ENCODE measurements around the gene BFSP1. TPM values are rescaled to one million over a fixed set of nuclear protein-coding genes. Genes with fewer than 3 reads are reported as not detected.

Gene BFSP1
- total RNA-seq, 4 donors from 2014 or later = 0.75 to 1.00 (median 0.82) TPM; not detected in 1

DNA sequence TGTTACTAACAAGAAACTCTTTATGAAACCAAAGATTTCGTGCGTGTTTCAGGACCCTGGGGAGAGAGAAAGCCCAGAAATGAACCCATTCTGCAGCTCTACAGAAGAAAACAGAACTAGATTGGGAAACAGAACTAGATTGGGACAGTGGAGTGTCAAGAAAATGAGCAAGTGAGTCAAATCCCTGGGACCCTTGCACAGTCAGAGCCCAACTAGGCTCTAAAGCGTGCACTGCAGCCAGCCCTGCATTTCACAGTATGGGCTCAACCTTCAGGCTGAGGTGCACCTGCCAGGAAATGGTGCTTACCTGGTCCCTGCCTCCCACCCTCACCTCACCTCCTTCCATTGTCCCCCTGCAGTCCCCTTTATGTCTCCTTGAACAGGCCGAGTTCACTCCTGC is 39.7 kb downstream of the BFSP1 start:
- Histone ChIP-seq H3K36me3 (no peaks in the 10 kb centered on the region), H3K27me3 (peaks cover 5% of the 10 kb centered on the region), H3K4me1 (no peaks in the 10 kb centered on the region), H3K27ac (no peak overlapping the region), H3K9me3 (no peaks in the 10 kb centered on the region), H3K4me3 (no peak overlapping the region)
- in situ Hi-C loops (cut with MboI; ENCODE audit: low pct_ligation_motif_present in 1 of 4, low pct_unique_long_range_greater_than_20kb in 1 of 4, low sequenced_read_pairs in 3 of 4) = no loop called here
- DNase-seq = no peak
- intact Hi-C loops (cut with DNase I; ENCODE audit: low total_unique reads) = no loop called here
- no peak for TF ChIP-seq EP300 (IDR thresholded peaks at IDR 0.05; ENCODE audit: low read depth)
- TF ChIP-seq, protein P1, sequence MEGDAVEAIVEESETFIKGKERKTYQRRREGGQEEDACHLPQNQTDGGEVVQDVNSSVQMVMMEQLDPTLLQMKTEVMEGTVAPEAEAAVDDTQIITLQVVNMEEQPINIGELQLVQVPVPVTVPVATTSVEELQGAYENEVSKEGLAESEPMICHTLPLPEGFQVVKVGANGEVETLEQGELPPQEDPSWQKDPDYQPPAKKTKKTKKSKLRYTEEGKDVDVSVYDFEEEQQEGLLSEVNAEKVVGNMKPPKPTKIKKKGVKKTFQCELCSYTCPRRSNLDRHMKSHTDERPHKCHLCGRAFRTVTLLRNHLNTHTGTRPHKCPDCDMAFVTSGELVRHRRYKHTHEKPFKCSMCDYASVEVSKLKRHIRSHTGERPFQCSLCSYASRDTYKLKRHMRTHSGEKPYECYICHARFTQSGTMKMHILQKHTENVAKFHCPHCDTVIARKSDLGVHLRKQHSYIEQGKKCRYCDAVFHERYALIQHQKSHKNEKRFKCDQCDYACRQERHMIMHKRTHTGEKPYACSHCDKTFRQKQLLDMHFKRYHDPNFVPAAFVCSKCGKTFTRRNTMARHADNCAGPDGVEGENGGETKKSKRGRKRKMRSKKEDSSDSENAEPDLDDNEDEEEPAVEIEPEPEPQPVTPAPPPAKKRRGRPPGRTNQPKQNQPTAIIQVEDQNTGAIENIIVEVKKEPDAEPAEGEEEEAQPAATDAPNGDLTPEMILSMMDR (IDR thresholded peaks at IDR 0.05) = no peak
- no peak for TF ChIP-seq POLR2A (IDR thresholded peaks at IDR 0.05)
- TF ChIP-seq POLR2AphosphoS5 (IDR thresholded peaks at IDR 0.05) = no peak
- WGBS, 2 donors (ENCODE audit: low coverage in 1 of 2) = 89 to 100% methylated on average over 1 to 4 of the region's 4 CpGs

DNA sequence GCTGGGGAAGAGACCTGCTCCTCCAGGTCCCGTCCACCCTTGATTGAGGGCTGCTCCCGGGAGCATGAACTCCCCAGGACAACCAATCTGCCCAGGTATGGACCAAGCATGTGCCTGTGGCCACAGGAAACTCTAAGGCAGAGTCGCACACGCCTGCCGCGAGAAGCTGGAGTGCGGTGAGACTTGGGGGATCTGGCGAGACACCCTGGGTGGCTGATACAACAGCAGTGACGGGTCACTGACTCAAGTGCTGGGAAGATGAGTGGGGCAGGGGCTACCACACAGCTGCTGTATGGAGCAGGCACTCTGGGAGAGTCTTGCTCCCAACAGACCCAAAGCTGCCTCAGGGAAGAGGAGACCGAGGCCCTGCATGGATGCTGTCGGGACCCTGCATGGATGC is 40.1 kb downstream of the BFSP1 start:
- TF ChIP-seq, protein P1 (IDR thresholded peaks at IDR 0.05) = no peak
- TF ChIP-seq POLR2AphosphoS5 (IDR thresholded peaks at IDR 0.05) = no peak
- no peak for TF ChIP-seq POLR2A (IDR thresholded peaks at IDR 0.05)
- no peak for TF ChIP-seq EP300 (IDR thresholded peaks at IDR 0.05; ENCODE audit: low read depth)
- intact Hi-C loops (cut with DNase I; ENCODE audit: low total_unique reads) (no loop called here), in situ Hi-C loops (cut with MboI; ENCODE audit: low pct_ligation_motif_present in 1 of 4, low pct_unique_long_range_greater_than_20kb in 1 of 4, low sequenced_read_pairs in 3 of 4) (no loop called here)
- DNase-seq = no peak
- H3K27me3 ChIP-seq = peaks cover 5% of the 10 kb centered on the region
- no peak overlapping the region for H3K27ac ChIP-seq
- no peaks in the 10 kb centered on the region for H3K9me3 ChIP-seq
- no peak overlapping the region for H3K4me3 ChIP-seq
- WGBS, 2 donors (ENCODE audit: low coverage in 1 of 2) = 88% methylated on average over 11 of the region's 11 CpGs; no CpG with 5 or more reads in 1 of the 2 donors
- H3K36me3 ChIP-seq = no peaks in the 10 kb centered on the region
- H3K4me1 ChIP-seq = no peaks in the 10 kb centered on the region

DNA sequence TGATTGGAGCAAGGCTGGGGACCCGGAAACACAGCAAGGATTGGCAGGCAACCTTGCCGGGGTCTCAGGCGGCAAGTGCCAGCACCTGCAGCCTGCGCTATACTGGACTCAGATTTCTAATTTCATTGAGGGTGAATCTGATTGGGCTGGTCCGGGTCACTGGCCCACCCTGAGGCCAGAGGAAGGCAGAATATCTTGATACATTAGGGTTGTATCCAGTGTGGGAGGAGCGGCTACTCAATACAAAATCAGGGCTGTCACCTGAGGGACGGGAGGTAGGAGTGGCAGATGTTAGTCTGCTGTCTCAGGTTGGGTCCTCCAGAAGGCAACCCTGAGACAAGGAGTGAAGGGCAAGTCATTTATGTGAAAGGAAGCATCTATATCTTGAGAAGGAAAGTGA is 40.7 kb downstream of the BFSP1 start:
- no peak overlapping the region for H3K4me3 ChIP-seq
- TF ChIP-seq POLR2AphosphoS5 (IDR thresholded peaks at IDR 0.05) (no peak), EP300 (IDR thresholded peaks at IDR 0.05; ENCODE audit: low read depth) (no peak), POLR2A (IDR thresholded peaks at IDR 0.05) (no peak)
- TF ChIP-seq, protein P1 (IDR thresholded peaks at IDR 0.05) = no peak
- no peaks in the 10 kb centered on the region for H3K4me1 ChIP-seq
- H3K27me3 ChIP-seq = peaks cover 5% of the 10 kb centered on the region
- intact Hi-C loops (cut with DNase I; ENCODE audit: low total_unique reads) = no loop called here
- H3K36me3 ChIP-seq = no peaks in the 10 kb centered on the region
- in situ Hi-C loops (cut with MboI; ENCODE audit: low pct_ligation_motif_present in 1 of 4, low pct_unique_long_range_greater_than_20kb in 1 of 4, low sequenced_read_pairs in 3 of 4) = no loop called here
- no peak for DNase-seq
- no peaks in the 10 kb centered on the region for H3K9me3 ChIP-seq
- H3K27ac ChIP-seq = no peak overlapping the region
- 81 to 84% methylated on average over 2 to 7 of the region's 7 CpGs for WGBS, 2 donors (ENCODE audit: low coverage in 1 of 2)

DNA sequence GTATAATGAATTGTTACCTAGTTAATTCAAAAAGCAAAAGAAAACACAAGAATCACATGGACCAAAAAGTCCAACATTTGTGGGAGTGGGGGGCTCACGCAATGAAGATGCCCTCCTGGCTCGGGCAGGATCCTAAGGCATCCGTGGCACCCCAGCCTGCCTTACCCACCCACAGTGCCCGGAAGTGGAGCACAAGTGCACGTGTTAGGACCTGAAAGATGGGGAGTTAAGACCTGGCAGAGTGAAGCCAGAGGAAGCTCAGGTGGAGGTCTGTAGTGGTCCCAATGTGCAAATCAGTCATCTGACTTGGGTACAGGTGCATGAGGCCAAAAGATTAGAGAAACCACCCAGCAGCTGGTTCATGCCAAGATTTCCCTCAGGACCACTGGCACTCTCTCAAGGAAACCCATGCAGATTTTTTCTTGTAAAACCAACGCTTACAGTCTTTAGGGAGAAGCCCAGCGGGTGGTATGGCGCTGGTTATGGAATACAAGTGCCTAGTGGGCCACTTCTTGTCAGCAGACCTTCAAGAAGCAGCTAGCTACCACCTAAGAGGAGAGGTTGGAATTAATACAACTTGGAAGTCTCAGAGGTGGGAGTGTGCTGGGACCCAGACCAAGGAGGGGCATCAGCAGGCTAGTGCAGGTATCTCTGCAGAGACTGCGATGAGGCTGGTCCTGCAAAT is 42.1 kb downstream of the BFSP1 start:
- TF ChIP-seq, protein P1 (IDR thresholded peaks at IDR 0.05) = no peak
- TF ChIP-seq POLR2A (IDR thresholded peaks at IDR 0.05) (no peak), POLR2AphosphoS5 (IDR thresholded peaks at IDR 0.05) (no peak), EP300 (IDR thresholded peaks at IDR 0.05; ENCODE audit: low read depth) (no peak)
- 75 to 84% methylated on average over 2 to 9 of the region's 9 CpGs for WGBS, 2 donors (ENCODE audit: low coverage in 1 of 2)
- H3K36me3 ChIP-seq = no peaks in the 10 kb centered on the region
- peaks cover 5% of the 10 kb centered on the region for H3K27me3 ChIP-seq
- H3K9me3 ChIP-seq = no peaks in the 10 kb centered on the region
- DNase-seq = no peak
- intact Hi-C loops (cut with DNase I; ENCODE audit: low total_unique reads) = no loop called here
- H3K4me3 ChIP-seq = no peak overlapping the region
- H3K27ac ChIP-seq = no peak overlapping the region
- in situ Hi-C loops (cut with MboI; ENCODE audit: low pct_ligation_motif_present in 1 of 4, low pct_unique_long_range_greater_than_20kb in 1 of 4, low sequenced_read_pairs in 3 of 4) = no loop called here
- H3K4me1 ChIP-seq = no peaks in the 10 kb centered on the region
